GM23338 (cell line): ENCODE data around the gene CDK18. TPM values are rescaled to one million over a fixed set of nuclear protein-coding genes. Genes with fewer than 3 reads are reported as not detected.

Experiments used
- ATAC-seq: fragments of 200-7000 bp; cut with Tn5 transposase; 3 replicates; pipeline ENCODE4 v1.9.1; 2020
- DNase-seq: peaks from one replicate; pipeline ENCODE4 v3.0.0-alpha.2; 2015; ENCODE audit warnings: low spot score
- H2AFZ ChIP-seq: fragments of 200-600 bp; sonication (generic); 2 replicates; pipeline ENCODE4 v1.8.0; 2016; ENCODE audit warnings: antibody characterized with exemption, mild to moderate bottlenecking, moderate library complexity
- H3F3A ChIP-seq: fragments of 200-600 bp; sonication (generic); replicated peaks from 2 replicates; pipeline ENCODE4 v1.8.0; 2017; ENCODE audit warnings: antibody characterized with exemption, mixed run types, low read depth
- H3K27ac ChIP-seq: fragments of 200-600 bp; sonication (generic); 2 replicates; pipeline ENCODE4 v1.6.1; 2016; ENCODE audit warnings: low read depth
- H3K27me3 ChIP-seq: fragments of 200-600 bp; sonication (generic); 2 replicates; pipeline ENCODE4 v1.8.0; 2016; ENCODE audit warnings: mild to moderate bottlenecking, mixed run types, moderate library complexity; ENCODE audit not compliant: insufficient read depth
- H3K36me3 ChIP-seq: fragments of 200-600 bp; sonication (generic); 2 replicates; pipeline ENCODE4 v1.8.0; 2016; ENCODE audit warnings: mild to moderate bottlenecking; ENCODE audit not compliant: insufficient read depth
- H3K4me1 ChIP-seq: fragments of 200-600 bp; sonication (generic); 2 replicates; pipeline ENCODE4 v1.8.0; 2016; ENCODE audit warnings: mild to moderate bottlenecking, moderate library complexity; ENCODE audit not compliant: insufficient read depth
- H3K4me2 ChIP-seq: fragments of 200-600 bp; sonication (generic); 2 replicates; pipeline ENCODE4 v1.7.1; 2017; ENCODE audit warnings: mixed run types
- H3K4me3 ChIP-seq: fragments of 200-600 bp; sonication (generic); 2 replicates; pipeline ENCODE4 v1.6.1; 2016; ENCODE audit warnings: mixed run types
- H3K79me2 ChIP-seq: fragments of 200-600 bp; sonication (generic); replicated peaks from 2 replicates; pipeline ENCODE4 v1.8.0; 2017; ENCODE audit warnings: mild to moderate bottlenecking; ENCODE audit not compliant: insufficient read depth
- H3K9me2 ChIP-seq: fragments of 200-600 bp; sonication (generic); 2 replicates; pipeline ENCODE4 v1.8.0; 2017; ENCODE audit not compliant: insufficient read depth
- H4K20me1 ChIP-seq: fragments of 200-600 bp; sonication (generic); replicated peaks from 2 replicates; pipeline ENCODE4 v1.8.0; 2017; ENCODE audit warnings: mild to moderate bottlenecking; ENCODE audit not compliant: insufficient read depth
- H3K27ac Mint-ChIP-seq: 2 replicates; pipeline ENCODE4 v1.8.0; 2020; ENCODE audit warnings: inconsistent platforms, mild to moderate bottlenecking, moderate library complexity, mixed read lengths
- H3K27me3 Mint-ChIP-seq: 3 replicates; pipeline ENCODE4 v1.8.0; 2022; ENCODE audit warnings: low read depth, mild to moderate bottlenecking, moderate library complexity, mixed read lengths, inconsistent platforms; ENCODE audit not compliant: insufficient read depth, poor library complexity
- H3K36me3 Mint-ChIP-seq: 3 replicates; pipeline ENCODE4 v1.8.0; 2021; ENCODE audit warnings: low read depth, mild to moderate bottlenecking, inconsistent platforms, moderate library complexity, mixed read lengths
- H3K4me1 Mint-ChIP-seq: 3 replicates; pipeline ENCODE4 v1.8.0; 2020; ENCODE audit warnings: mild to moderate bottlenecking, inconsistent platforms, mixed read lengths
- H3K4me3 Mint-ChIP-seq: 3 replicates; pipeline ENCODE4 v1.8.0; 2021; ENCODE audit warnings: moderate library complexity, mild to moderate bottlenecking, inconsistent platforms, mixed read lengths
- H3K9me3 Mint-ChIP-seq: 3 replicates; pipeline ENCODE4 v1.8.0; 2020; ENCODE audit warnings: moderate library complexity, mild to moderate bottlenecking, inconsistent platforms, mixed read lengths
- ETS1 ChIP-seq: IDR thresholded peaks from 2 replicates; pipeline ENCODE4 v1.6.1; 2016; ENCODE audit warnings: antibody characterized with exemption
- JUNB ChIP-seq: IDR thresholded peaks from one replicate; pipeline ENCODE4 v1.6.1; 2016; ENCODE audit warnings: antibody characterized with exemption; ENCODE audit not compliant: unreplicated experiment
- NANOG ChIP-seq: IDR thresholded peaks from 2 replicates; pipeline ENCODE4 v1.6.1; 2016; ENCODE audit warnings: antibody characterized with exemption, borderline replicate concordance
- POLR2AphosphoS5 ChIP-seq: IDR thresholded peaks from 2 replicates; pipeline ENCODE4 v1.6.1; 2016; ENCODE audit warnings: antibody characterized with exemption, low read depth
- ZNF114 ChIP-seq: fragments of 250-450 bp; sonication (Bioruptor Pico); IDR thresholded peaks from 2 replicates; pipeline ENCODE4 v1.5.0; 2020; ENCODE audit warnings: mild to moderate bottlenecking, moderate library complexity
- ZNF462 ChIP-seq: fragments of 250-450 bp; sonication (Bioruptor Pico); IDR thresholded peaks from 2 replicates; pipeline ENCODE4 v1.5.0; 2020; ENCODE audit warnings: mild to moderate bottlenecking, moderate library complexity
- polyA plus RNA-seq: library from polyadenylated mRNA; unstranded; fragments of >200 nt; fragmentation: Nextera tagmentation; extraction: Ambion mirVana; gene quantifications from 2 replicates; pipeline ENCODE4 v1.2.1, GENCODE V29; 2016
- total RNA-seq: library from RNA; depleted of rRNA; stranded (reverse); fragments of >200 nt; shearing (Covaris generic); gene quantifications from 2 replicates; pipeline ENCODE4 v1.2.3, GENCODE V29; 2014
- TF ChIP-seq, protein P1 (sequence below), 2 experiments: fragments of 200-600 bp in 1 of 2; sonication (generic) in 1 of 2; conservative IDR thresholded peaks; 2 replicates each; pipeline versions ENCODE4 v1.5.1 to v1.6.1; 2016 to 2017; ENCODE audit warnings: antibody characterized with exemption in 2 of 2, low read depth in 2 of 2, mild to moderate bottlenecking in 2 of 2, moderate library complexity in 1 of 2

CDK18 gene
- total and polyA plus RNA-seq, 2 experiments from 2014 or later: 21.1 to 46.5 TPM

- ATAC-seq (no peak), DNase-seq (no peak)
- Mint-ChIP-seq H3K27me3 (peaks cover 32% of the 10 kb centered on the region), H3K27ac (no peak overlapping the region), H3K36me3 (no peaks in the 10 kb centered on the region), H3K9me3 (peaks cover 11% of the 10 kb centered on the region; the same call in 2 of the 3 replicates), H3K4me1 (peaks cover 7% of the 10 kb centered on the region), H3K4me3 (no peak overlapping the region)
- Histone ChIP-seq H3K27me3 (peaks cover 21% of the 10 kb centered on the region), H3F3A (no peaks in the 10 kb centered on the region), H3K36me3 (no peaks in the 10 kb centered on the region), H3K9me2 (no peaks in the 10 kb centered on the region), H4K20me1 (no peaks in the 10 kb centered on the region), H3K4me1 (no peaks in the 10 kb centered on the region), H3K79me2 (no peaks in the 10 kb centered on the region), H3K4me2 (no peak overlapping the region), H3K4me3 (no peak overlapping the region), H2AFZ (no peak overlapping the region), H3K27ac (no peak overlapping the region)
- TF ChIP-seq ZNF114 (CRISPR knock-in tag): no peak
Observed at GRCh38 chr1:205537386-205538018, 33.0 kb downstream of the CDK18 start.

- ATAC-seq (no peak), DNase-seq (peak; percentile 38)
- Mint-ChIP-seq H3K4me1 (peaks cover 6% of the 10 kb centered on the region), H3K9me3 (peaks cover 11% of the 10 kb centered on the region; the same call in 2 of the 3 replicates), H3K4me3 (no peak overlapping the region), H3K27ac (no peak overlapping the region), H3K27me3 (peaks cover 32% of the 10 kb centered on the region), H3K36me3 (no peaks in the 10 kb centered on the region)
- no peaks in the 10 kb centered on the region for H4K20me1 ChIP-seq
- H3K4me1 ChIP-seq: no peaks in the 10 kb centered on the region
- H3K9me2 ChIP-seq: no peaks in the 10 kb centered on the region
- no peak overlapping the region for H2AFZ ChIP-seq
- no peaks in the 10 kb centered on the region for H3K36me3 ChIP-seq
- H3F3A ChIP-seq: no peaks in the 10 kb centered on the region
- H3K79me2 ChIP-seq: no peaks in the 10 kb centered on the region
- peaks cover 21% of the 10 kb centered on the region for H3K27me3 ChIP-seq
- H3K27ac ChIP-seq: no peak overlapping the region
- TF ChIP-seq JUNB (no peak), ZNF114 (CRISPR knock-in tag) (no peak), POLR2AphosphoS5 (no peak), ETS1 (no peak), NANOG (no peak), ZNF462 (CRISPR knock-in tag) (no peak)
- TF ChIP-seq, protein P1, sequence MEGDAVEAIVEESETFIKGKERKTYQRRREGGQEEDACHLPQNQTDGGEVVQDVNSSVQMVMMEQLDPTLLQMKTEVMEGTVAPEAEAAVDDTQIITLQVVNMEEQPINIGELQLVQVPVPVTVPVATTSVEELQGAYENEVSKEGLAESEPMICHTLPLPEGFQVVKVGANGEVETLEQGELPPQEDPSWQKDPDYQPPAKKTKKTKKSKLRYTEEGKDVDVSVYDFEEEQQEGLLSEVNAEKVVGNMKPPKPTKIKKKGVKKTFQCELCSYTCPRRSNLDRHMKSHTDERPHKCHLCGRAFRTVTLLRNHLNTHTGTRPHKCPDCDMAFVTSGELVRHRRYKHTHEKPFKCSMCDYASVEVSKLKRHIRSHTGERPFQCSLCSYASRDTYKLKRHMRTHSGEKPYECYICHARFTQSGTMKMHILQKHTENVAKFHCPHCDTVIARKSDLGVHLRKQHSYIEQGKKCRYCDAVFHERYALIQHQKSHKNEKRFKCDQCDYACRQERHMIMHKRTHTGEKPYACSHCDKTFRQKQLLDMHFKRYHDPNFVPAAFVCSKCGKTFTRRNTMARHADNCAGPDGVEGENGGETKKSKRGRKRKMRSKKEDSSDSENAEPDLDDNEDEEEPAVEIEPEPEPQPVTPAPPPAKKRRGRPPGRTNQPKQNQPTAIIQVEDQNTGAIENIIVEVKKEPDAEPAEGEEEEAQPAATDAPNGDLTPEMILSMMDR (conservative IDR thresholded peaks at IDR 0.05; ENCODE audit: low read depth in 2 of 2): no peak
- H3K4me2 ChIP-seq: no peak overlapping the region
- no peak overlapping the region for H3K4me3 ChIP-seq
Observed at GRCh38 chr1:205538235-205538840, 33.9 kb downstream of the CDK18 start.
